A204.1 (cell line): ENCODE measurements around the gene IER5.
"Not testable (repeated sequence)": the region's sequence is repeated elsewhere in the genome, so short reads cannot be mapped to it uniquely, and the experiment has no call there.

Experiments
- FAIRE-seq: peaks from 2 replicates; lab custom pipeline; 2012; peaks lifted over from hg19 to GRCh38; lab: Jason Lieb, UNC

Gene IER5

DNA sequence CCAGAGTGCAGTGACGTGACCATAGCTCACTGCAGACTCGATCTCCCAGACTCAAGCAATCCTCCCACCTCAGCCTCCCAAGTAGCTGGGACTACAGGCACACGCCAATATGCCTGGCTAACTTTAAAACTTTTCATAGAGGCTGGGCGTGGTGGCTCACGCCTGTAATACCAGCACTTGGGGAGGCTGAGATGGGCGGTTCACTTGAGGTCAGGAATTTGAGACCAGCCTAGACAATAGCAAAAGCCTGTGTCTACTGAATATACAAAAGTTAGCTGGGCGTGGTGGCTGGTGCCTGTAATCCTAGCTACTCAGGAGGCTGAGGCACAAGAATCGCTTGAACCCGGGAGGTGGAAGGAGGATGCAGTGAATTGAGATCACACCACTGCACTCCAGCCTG is 27.5 kb downstream of the IER5 start:
- not testable (repeated sequence) for FAIRE-seq

DNA sequence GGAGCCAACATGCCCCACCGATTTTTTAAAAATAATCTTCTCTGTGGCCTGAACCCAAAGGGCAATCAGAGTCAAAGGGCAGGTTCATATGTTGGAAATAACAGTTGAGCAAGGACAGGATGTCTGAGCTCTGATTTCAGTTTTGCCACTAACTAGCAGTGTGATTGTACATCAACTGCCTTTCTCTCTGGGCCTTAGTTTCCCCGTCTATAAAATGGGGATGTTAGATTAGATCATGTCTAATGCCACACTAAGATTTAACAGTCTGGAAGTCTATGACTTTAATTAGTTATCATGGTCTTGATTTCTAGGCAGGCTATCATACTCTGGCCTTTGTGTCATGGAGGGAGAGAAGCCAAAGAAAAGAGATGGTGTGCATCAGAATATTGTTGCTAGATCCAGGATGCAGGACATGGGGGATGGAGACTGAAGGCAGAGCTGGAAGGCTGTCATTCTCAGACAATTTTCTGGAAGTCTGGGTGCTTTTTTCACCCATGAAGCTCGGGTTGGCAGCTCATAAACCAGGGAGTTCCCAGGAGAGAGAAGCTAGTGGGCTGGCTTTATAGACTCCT is 28.4 kb downstream of the IER5 start:
- FAIRE-seq = no peak

DNA sequence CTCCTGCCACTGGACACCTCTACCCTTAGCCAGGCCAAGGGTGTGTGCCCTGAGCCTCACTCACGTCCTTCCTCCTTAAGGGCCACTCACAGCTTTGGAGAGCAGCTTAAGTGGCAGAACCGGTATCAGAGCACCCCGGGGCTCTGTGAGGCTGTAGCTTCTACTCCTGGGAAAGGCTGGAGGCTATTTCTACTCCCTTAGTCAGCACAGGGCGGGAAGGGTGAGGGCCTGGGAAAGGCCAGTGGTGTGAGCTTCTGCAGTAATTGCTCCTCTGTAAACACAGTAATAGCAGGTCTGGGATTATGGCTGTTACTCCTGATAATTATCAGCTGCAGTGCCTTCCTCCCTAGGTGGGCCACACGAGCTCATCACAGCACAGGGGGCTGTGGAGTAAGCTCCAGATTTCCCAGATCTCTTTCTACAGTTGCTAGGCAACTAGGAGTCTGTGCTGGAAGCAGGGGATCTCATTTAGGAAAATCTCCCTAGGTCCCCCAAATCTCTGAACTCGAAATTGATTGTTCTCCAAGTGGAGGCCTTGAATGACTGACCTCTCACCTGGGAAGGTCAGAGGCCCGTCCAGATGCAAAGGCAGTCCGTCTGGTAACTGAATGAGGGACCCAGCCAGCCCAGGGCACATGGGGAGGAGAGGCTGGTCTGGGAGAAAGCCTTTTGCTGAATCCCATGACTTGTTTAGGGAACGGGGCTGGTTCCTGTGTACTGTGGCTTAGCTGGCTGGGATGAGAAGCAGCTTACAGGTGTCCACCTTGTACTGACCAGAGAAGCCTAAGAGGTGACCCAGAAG is 29.3 kb downstream of the IER5 start:
- FAIRE-seq = no peak

DNA sequence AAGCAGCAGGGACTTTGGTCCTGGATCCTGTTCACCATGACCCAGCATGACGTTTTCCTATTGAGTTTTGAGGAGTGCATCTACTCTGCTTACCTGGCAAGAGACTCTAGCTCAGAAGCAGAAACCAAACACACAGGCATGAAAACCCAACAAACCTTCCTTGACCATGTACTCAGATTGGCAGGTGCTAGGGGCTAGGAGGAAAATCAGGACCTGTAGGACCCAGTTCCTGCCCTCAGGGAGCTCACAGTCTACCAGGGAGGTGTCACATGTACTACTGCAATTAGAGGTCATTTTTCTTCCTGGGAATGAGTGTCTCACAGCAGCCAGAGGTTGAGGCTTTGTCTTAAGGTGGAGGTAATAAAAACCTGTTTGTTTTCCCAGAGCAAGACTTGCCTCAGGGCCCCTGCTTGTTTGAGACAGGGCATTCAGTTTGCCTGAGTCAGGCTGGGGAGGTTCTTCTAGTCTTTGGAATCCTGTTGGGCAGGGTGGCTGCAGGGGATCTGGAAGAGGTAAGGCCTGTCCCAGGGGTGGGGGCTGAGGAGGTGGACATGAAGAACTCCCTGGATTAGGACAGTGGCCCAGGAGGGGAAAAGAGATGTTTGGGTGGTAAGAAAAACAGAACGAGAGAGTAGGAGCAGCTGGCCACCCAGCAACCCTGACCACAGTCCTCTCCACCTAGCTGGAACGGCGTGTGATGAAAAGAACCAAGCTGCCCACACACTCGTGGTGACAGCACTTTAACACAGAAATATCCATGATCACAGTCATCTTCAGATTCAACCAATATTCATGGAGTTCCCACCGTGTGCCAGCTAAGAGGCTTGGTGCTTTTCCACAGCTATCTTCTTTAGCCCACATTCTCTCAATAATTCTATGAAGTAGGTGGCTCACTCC is 30.8 kb downstream of the IER5 start:
- FAIRE-seq = no peak

DNA sequence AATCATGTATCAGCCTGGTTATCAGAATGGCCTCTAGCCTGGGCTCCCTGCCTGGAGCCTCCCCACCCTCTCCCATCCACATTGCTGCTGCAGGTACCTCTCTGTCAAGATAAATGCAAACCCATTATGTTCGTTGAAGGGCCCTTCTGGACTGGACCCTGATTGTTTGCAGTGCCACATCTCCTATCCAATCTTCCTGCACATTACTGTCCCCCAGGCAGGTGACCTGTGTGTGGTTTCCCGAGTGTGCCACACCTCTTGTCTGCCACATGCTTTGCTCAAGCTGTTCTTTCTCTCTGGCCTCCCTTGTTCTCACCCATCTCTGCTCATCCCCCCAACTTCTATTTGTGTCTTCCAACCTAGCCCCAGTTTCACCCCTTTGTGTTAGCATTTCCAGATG is 32.4 kb downstream of the IER5 start:
- no peak for FAIRE-seq

GRCh38 chr1:181121498-181121897 is 33.0 kb downstream of the IER5 start:
- no peak for FAIRE-seq

GRCh38 chr1:181122222-181122621 is 33.7 kb downstream of the IER5 start:
- FAIRE-seq = no peak

GRCh38 chr1:181123173-181123572 is 34.7 kb downstream of the IER5 start:
- FAIRE-seq = no peak

GRCh38 chr1:181124291-181124751 is 35.8 kb downstream of the IER5 start:
- no peak for FAIRE-seq

- no peak for FAIRE-seq
Observed at GRCh38 chr1:181126289-181126688, 37.8 kb downstream of the IER5 start.

GRCh38 chr1:181126871-181127587 is 38.5 kb downstream of the IER5 start:
- FAIRE-seq = no peak

- no peak for FAIRE-seq
Observed at GRCh38 chr1:181127898-181128453, 39.5 kb downstream of the IER5 start.

DNA sequence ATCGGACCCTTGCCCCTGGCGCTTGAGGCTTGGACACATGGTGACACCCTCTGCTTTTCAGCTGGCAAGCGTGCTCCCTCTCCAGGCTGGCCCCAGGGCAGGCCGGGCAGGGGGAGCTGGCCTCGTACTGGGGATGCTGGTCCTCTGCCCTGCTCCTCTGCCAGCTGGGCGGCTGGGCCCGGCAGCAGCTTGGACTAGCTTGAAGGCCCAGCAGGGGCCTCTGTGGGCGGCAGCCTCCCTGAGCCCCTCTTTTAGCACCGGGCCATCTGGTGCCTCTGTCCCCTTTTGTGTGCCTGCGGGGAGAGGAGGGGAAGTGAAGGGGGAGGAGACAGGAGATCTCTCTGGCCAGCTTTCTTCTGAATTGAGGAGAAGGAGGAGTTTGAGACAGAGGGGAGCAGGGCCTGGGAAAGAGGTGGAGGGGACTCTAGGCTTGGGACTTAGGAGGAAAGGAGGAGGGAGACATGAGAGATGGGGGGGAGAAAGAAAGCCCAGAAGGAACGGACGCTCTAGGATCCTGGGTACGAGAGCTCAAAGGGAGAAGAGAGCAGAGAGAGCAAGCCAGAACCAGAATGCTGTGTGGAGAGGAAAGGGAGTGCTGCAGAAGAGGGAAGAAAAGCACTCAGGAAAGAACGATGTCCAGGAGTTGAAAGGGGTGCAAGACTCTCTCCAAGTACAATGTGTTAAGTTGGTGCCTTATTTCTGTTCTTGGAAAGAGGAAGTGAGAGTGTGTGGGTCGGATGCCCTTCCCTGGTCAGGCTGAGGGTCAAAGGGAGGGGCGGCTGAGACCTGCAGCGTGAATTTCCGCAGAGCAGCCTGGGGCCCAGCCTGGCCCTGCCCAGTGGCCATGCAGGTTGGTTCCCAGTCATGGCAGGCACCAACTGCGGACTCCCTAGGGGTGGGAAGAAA is 40.3 kb downstream of the IER5 start:
- no peak for FAIRE-seq

DNA sequence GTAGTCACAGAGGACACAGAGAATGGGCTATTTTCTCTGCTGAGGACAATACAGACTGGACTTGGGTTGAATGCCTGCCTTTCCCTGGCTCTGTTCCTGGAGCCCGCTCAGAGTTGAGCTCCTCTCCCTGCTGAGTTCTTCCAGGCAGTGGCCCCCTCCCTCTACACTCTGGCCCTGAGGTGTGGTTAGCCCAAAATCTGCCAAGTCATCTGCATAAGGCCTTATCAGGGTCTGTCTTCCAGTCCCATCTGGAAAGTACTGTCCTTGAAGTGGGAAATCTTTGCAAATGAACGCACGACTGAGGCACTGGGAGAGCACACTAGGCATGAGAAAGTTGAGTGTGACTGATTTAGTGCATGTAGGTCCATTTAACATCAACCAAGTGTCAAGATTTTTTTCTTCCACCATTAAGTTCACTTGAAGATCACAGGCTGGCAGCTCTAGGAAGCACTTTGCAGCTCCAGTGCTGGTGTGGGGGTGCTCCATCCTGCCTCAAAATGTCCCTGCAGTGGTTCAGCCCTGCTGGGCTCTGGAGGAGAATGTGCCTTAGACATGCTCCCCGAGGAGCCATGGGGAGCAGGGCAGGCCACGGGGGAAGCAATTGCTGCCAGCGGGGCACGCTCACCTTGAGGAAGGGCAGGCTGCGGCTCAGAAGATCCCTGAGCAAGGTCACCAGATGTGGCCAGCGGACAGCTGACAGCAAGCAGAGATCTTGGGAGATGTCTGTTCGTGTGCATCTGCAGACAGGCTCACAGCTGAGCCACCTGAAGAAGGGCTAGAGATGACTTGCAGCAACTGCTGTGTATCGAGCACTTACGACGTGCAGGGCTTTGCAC is 41.5 kb downstream of the IER5 start:
- FAIRE-seq = no peak

DNA sequence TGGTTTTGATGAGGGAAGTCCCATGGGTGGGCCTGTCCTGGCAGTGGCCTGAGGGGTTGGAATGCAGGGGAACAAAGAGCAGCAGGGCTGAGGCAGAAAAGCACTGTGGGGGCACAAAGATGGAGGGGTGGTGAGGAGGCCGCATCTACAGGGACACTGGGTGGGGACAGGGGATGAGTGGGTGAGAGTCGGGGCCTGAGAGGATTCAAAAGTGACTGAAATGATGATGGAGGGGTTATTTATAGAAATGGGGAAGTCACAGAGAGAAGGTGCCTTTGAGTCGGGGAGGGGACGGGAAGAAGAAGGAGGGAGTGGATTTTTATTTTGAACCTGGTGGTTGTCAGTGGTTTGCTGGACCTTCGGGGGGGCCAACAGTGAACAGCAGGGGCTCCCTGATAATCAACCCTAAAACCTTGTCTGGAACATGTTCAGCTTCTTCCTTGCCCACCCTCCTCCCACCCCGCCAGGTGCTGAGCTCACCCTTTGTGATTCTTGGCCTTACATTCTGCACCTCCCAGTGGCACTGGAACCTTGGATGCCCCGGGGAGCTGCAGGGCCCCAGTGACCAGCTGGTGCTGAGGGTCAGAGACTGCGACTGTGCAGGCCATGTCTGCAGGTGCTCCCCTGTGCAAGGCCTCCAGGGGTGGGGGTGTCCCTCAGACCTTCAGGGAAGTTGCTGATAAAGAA is 42.9 kb downstream of the IER5 start:
- FAIRE-seq = no peak

DNA sequence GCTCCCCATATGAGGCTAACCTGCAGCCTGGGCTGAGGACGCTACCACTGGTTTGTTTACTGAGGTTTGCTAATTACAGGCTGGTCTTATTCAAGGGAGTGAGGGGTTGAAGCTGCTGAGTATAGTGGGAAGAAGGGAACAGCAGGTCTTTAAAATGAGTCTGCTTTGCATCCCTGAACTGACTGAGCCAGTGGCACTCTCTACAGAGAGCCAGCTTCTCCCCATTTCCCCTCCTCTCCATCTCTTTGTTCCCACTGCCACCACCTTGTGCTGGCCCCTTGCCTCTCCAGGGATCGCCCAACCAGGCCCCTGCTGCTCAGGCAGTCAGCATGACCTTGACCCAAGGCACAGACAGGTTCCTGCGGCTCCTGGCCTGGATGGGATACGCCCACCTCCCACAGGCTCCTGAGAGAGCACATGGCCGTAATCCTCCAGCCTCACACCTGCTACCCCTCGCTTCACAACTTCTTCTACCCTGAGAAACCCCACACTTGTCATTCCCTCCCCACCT is 45.0 kb downstream of the IER5 start:
- FAIRE-seq = no peak

- FAIRE-seq = no peak
Observed at GRCh38 chr1:181133969-181134418, 45.5 kb downstream of the IER5 start.

GRCh38 chr1:181134543-181135436 is 46.3 kb downstream of the IER5 start:
- no peak for FAIRE-seq
